TTC549 (cell line): ENCODE data around the gene DDI2.
"Not testable (repeated sequence)": the region's sequence is repeated elsewhere in the genome, so short reads cannot be mapped to it uniquely, and the experiment has no call there.

Experiments
- FAIRE-seq: peaks from 2 replicates; lab custom pipeline; 2012; peaks lifted over from hg19 to GRCh38; lab: Jason Lieb, UNC

DDI2 gene

DNA sequence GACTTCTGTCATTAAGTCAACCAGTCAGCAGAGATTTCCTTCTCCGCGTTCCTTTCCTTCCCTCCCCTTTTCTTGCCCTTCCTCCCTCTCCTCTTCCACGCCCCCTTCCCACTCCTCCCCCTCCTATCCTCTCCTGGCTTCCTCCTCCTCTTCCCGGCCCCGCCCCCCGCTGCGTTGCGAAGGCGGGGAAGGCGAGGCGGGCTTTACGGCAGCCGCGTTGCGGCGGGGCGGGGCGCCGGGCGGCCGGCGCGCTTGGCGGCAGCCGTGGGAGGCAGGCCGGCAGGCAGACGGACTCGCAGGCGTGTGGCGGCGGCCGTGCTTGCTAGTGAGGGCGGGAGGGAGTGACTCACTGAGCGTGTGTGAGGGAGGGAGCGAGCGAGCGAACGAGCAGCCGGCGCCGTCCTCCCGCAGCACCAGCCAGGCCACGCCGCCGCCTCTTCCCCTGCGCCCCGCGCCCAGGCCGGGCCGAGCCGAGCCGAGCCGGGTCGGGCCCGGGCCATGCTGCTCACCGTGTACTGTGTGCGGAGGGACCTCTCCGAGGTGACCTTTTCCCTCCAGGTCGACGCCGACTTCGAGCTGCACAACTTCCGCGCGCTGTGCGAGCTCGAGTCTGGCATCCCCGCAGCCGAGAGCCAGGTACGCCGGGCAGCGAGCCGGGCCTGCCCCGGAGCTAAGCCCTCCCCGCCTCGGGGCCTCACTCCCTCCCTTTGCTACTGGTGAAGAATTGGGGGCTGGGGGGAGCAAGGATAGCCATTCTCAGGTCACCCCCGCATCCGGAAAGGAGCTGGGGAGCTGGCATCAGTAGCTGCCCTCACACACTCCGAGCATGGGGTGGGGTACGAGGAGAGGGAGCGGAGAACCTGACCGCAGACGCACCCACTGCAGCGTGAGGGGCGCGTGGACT is at the start of gene DDI2:
Gene DDI2 (plus strand): TSS at position 286 of the 904 bp plus-strand sequence. CDS start 213 bp downstream, at position 499.
- no peak for FAIRE-seq

DNA sequence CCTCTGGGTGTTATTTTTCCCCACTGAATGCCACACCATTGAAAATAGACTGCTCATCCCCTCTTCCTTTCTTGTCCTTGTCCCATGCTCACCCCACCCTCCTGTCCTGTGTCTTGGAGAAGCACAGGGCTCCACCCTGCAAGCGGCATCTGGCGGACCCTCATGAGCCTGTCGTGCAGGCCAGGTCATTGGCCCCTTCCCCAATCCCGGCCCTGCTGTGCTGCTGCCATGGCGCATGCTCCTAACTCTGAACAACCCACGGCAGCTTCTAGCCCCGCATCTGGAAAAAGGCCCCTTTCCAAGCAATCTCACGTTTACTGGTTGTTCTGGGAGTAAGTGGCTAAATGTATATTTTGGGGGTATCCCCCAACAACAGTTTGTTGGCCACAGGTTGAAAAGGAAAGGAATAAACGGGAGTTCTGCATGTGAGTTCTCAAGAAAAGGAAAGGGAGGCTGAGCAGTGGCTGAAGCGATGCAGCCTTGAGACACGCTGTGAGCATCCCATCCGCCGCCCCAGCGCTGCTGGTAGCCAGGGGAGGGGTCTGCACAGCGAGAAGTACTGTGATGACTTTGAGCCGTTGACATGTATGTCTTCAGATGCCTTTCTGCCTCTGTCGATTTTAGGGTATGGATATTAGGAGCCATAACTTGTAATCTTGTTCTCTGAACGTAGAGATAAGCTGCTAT is 48.7 kb upstream of the DDI2 start:
- no peak for FAIRE-seq

DNA sequence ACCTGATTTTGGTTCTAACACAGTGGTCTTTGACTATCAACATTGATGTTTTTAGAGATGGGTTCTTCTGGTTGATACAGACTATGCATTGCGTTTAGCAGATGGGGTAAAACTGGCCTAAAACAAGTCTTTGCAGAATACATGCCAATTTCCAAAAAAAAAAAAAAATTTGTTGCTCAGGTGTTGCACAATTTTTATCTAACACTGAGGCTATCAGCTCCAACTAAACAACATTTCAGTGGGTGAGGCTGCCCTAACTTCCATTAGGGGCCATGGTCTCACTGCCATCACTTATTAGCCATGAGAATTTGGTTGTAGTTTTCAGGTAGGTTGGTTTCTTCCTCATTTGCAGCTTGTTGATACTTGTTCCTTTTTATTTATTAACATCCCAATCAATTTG is 46.4 kb upstream of the DDI2 start:
- no peak for FAIRE-seq

DNA sequence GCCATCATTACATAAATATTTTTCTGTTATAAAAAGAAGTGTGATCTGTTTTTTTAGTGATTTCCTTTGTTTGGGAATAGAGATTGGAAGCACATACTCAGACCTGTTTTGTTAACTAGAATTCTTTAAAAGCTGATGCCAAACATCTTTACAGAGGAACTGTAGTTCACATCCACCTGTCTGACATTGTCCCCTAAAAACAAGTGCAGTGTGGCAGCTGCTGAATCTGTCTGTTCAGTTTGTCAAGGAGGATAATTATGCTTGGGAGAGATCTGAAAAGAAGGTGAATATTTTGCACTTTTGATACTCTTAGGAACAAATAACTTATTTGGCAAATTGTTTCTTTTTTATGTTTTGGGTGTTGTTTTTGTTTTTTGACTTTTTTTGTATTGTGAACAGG is 46.0 kb upstream of the DDI2 start:
- no peak for FAIRE-seq

DNA sequence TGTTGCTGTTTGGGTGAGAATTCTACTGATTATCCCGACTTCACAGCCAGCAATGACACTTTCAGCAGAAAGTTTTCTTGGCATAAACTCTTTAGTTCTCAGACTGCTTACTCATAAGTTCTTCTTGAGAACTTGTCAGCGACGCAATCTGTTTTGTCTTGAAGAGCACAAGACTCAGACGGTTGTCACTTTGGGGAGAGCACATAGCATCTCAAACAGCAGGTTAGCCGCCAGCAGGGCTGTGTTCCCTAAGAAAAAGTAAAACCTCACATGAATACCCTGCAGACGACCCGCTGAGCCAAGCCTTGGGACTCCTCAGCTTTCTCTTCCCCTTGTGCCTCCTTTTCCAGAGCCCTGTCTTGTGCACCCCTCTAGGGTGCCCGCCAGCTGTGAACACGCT is 43.8 kb upstream of the DDI2 start:
- FAIRE-seq: no peak

DNA sequence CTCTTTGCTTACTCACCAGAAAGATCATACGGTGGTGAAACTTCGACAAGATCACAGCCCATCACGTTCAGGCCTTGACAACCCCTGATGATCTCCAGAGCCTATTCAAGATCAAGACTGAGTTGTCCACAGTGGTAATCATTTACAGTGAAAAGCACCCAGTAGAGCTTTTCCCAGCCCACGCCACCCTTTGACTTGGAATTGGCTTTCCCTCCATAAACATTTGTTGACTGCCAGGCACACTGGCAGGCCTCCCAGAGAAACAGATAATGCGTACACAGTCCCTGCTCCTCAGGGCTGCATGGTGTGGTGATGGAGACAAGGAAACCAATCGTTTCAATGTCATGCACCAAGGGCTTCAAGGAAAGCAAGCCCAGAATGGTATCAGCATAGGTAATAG is 42.5 kb upstream of the DDI2 start:
- FAIRE-seq: no peak

DNA sequence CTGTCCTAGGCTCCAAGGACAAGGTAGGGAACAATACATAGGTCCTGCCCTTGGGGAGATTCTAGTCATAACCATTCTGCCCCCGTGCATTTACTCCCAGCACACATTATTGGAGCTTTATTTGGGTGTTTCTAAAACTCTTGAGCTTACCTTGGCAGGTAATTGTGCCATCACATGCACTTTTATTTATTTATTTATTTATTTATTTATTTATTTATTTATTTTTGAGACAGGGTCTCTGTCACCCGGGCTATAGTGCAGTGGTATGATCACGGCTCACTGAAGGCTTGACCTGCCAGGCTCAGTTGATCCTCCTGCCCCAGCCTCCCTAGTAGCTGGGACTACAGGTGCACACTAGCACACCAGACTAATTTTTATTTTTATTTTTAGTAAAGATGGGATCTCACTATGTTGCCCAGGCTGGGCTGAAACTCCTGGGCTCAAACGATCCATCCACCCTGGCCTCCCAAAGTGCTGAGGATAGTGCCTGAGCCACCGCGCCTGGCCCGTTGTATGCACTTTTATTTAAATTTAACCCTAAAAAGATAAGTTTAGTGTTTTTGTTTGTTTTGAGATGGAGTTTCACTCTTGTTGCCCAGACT is 41.6 kb upstream of the DDI2 start:
- no peak for FAIRE-seq

DNA sequence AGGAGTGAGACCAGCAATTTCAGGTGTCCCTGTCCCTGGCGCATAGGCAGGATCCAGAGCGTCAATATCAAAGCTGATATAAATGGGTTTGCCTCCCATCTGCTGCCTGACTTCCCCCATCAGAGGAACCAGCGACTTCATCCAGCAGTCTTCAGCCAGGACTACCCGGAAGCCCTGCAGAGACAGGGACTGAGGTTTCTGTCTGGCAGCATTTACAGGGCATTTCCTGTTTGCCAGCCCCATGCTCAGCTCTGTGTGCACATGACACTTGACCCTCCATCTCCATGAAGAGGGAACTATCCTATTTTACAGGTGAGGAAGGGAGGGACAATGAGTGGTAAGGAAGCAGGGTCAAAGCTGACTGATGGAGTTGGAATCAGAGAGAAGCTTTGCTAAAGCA is 39.6 kb upstream of the DDI2 start:
- FAIRE-seq: no peak

DNA sequence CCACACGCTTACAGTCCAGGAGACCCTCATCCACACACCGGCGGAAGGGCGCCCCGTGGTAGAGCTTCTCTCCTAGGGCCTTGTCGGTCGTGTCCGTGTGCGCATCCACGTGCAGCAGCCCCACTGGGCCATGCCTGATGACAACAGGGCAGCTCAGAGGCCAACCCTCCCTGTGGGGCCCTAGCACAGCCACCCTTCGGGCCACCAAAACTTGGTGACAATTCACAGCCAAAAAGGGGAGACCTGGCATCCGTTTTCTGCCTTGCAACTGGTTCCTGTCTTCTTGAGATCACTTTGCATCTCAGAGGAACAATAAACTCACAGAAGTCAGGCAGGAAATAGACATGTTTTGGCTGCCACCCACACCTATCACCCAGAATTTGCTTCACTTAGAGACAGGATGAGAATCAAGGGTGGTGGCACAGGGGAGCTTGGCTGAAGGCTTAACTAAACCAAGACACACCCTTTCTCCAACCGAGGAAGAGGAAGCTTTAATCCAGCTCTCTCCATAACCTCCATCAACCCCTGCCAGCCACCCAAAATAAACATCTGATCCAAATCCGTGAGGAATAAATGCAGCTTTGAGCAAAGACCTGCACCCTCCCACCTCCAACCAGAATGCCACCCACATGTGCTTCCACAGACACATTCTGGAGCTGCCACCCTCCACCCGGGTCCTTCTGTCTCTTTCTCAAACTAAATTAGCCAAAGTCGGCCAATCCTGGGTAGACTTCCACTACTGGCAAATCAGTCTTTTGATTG is 38.2 kb upstream of the DDI2 start:
- FAIRE-seq: no peak

DNA sequence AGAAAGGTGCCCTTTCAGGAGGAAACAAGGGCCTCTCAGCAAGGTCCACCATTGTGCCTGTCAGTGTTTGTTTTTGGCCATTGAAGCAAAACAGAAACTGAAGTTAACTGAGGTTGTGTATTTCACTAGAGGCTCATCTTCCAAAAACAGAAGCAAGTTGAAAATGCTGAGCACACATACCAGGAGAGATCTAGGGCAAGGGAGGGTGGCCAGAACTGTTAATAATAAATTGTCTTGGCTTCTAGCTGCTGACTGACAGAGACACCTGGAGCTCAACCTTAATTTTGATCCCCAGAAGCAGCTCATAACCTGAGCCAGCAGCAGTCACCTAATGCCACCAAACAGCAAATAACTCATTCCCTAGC is 37.6 kb upstream of the DDI2 start:
- FAIRE-seq: no peak

DNA sequence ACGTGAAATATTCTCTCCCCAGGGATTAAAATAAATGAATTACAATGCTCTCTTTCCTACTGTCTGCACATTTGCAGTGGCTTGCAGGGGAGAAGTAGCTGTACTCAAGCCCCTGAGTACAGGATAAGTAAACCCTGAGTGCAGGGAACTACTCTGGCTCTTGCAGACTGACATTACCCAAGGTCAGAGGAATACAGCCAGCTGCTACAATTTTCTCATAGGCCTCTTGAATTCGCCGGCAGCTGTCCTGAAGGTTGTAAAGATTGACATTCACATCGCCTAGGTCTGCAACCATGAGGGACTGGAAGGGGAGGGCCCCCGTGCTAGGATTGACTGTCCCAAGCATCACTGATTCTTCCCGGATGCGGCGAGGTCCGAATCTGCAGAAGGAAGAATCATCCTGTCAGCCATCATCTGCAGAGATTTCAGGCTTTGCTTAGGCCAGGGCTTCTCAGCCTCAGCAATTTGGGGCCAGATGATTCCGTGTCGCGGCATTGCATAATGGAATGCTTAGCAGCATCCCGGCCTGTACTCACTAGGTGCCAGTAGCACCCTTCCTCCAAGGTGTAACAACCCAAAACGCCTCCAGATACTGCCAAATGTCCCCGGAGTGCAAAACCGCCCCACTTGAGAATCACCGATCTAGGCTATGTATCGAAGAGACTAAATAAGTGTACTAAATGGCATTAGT is 34.1 kb upstream of the DDI2 start:
- FAIRE-seq: no peak

DNA sequence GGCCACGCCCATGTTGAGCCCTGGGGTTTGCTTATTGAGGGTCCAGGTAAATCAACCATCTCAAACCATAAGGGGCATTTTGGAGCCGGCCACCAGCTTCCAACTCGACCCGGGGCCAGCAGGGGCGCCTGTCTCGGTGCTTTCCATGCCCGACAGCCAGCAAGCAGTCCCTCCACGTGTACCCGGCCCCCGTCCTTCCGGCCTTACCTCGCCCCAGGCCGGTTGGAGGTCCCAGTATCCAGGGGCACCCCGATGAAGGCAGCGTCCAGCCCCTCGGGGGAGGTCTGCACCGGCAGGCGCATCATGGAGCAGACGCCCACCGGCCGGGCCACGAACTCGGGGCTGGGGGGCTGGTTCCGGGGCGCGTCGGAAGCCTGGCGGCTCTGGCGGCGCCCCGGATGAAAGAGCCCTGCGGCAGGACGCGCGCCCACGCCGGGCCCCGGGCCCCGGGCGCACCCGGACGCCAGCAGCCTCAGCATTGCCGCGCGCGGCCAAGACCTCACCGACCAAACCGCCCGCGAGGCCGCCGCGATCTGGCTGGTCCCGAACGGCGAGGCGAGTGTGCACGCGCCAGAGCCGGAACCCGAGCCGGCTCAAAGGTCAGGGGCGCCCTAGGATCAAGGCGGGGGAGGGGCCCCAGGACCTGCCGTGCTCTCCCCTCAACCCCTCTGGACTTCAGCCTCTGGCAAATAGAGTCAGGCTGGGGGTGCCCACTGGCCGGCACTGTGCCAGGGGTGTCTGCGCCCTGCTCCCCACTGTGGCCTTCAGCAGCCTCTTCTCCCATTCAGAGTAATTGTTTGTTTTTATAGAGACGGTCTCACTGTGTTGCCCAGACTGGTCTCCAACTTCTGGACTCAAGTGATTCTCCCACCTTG is 32.5 kb upstream of the DDI2 start, which contains the start of gene AGMAT:
Gene AGMAT (minus strand): TSS at position 563 of the 875 bp plus-strand sequence. CDS start 84 bp downstream, at position 479.
- FAIRE-seq: no peak

DNA sequence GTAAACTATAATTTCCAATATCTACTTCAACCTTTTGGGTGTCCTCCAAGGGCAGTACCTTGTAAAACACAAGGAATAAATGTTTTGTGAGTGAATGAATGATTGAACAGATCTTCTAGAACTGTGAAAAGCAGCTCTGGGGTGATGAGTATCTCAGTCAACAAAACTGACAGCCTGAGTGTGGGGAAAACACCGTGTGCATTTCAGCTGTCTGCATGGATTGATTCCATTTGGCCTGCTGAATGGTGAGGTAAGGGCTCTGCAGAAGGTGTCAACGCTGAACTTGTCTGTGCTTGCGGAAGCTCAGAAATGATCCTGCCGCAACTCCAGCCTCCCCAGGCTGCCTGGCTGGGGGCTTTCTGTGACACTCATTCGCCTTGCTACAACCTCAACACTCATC is 25.0 kb upstream of the DDI2 start:
- FAIRE-seq: no peak

DNA sequence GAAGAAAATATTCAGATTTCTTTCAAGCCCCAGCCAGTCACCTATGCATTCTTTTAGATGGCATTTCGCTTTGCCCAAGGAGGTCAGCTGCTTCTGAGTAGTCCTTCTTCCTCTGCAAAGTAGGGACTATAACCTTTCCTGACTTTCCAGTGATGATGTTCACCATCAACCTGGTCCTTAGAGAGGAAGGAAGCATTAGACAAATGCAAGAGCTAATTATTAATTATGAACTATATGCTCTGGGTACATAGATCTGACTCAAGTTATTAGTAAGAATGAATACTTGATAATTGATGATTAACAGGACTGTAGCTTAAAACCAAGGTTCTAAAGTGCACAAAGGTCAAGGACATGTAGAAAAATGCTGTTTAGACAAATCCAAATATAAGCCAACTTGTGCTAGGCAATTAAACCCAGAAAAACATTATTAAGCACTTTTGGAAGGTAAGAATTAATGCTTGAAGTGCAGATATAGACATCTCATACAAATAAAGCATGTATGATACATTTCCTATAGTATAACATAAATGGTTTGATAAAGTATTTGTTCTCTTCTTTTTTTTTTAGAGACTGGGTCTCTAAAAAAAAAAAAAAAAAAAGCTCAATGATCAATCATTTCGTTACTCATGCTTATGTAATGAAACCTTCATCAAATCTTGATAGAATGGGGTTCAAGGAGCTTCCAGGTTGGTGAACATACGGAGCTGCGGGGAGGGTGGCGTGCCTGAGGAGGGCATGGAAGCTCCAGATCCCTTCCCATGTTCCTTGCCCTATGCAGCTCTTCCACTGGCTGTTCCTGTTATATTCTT is 21.2 kb upstream of the DDI2 start:
- no peak for FAIRE-seq

DNA sequence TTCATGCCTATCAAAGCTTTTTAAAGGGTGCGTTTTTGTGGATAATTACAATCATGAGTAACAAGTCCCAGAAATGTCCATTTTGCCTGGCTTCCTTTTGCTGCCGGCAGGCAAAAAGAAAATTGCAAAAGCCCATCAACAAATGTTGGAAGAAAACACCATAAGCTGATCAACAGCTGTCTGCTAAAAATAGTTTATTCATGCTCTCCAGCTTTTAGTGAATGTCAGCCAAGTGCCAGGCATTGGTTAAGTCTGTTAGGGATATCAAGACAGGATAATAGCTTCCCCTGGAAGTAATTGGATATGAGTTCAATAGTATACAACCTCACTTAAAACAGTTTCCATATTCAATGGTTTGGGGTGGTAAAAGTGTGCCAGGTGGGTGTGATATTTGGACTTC is 18.8 kb upstream of the DDI2 start:
- FAIRE-seq: no peak

DNA sequence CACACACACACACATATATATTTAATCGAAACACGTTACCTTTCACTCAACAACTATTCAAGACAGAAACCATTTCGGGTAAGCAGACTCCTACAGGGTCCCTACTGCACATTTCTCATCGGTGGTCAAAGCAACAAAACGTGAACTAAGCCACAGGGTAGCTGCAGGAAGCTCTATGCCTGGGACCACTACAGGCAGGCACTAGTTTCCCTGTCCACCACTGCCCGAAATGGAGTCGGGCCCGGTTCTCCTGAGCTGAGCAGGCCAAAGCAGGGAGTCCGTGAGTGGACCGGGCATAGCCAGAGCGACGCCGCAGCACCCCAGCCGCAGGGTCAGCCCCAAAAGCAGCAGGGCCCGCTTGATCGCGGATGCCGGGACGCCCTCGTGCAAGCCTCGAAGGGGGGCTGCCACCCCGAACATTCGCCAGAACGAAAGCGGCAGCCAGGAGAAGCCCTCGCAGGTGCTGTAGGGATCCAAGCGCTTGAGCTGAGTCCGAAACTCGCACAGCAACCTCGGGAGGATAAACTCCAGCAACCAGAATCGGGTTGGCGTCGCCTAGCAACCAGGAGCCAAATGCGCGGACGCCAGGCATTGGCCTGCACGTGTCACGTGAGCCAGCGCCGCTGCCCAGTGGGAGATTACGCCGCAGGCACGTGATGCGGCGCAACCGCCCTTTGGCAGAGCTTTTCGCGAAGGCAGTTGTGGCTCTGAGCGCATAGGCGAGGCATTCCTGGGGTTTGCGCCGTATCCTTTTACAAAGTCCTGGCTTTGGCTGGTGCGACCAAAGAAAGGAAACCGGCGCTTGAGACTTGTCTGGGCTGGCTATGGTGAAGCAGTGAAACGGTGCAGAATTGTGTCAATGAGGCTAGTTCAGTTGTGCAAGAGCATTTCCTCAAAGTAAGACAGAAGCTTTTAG is 13.9 kb upstream of the DDI2 start:
- FAIRE-seq: peak; percentile 74

DNA sequence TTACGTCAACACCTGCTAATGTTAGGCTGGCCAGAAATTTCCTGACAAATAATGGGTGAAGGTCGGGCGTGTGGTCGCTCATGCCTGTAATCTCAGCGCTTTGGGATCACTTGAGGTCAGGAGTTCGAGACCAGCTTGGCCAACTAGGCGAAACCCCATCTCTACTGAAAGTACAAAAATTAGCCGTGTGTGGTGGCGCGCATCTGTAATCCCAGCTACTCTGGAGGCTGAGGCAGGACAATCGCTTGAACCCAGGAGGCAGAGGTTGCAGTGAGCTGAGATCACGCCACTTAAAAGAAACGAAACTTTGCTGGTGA is 13.3 kb upstream of the DDI2 start:
- not testable (repeated sequence) for FAIRE-seq

DNA sequence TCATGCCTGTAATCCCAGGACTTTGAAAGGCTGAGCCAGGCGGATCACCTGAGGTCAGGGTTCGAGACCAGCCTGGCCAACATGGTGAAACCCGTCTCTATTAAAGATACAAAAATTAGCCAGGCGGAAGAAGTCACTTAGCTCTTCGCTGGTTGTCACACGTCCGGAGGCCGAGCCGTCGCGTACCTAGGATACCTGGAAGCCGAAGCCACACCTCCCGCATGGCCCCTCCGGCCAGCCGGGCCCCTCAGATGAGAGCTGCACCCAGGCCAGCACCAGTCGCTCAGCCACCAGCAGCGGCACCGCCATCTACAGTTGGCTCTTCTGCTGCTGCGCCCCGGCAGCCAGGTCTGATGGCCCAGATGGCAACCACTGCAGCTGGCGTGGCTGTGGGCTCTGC is 12.9 kb upstream of the DDI2 start:
- not testable (repeated sequence) for FAIRE-seq
